Neural progenitor cell (in vitro differentiated cells): ENCODE data around the gene CNGA2. TPM values are rescaled to one million over a fixed set of nuclear protein-coding genes. Genes with fewer than 3 reads are reported as not detected.

Experiments
- DNase-seq: peaks from one replicate; pipeline ENCODE4 v3.0.0-alpha.2; 2016; ENCODE audit warnings: low spot score
- H2AFZ ChIP-seq: fragments of 200-600 bp; sonication (generic); replicated peaks from 2 replicates; pipeline ENCODE4 v1.6.1; 2016; ENCODE audit warnings: antibody characterized with exemption
- H3F3A ChIP-seq: fragments of 200-600 bp; sonication (generic); 2 replicates; pipeline ENCODE4 v1.6.1; 2016; ENCODE audit warnings: antibody characterized with exemption, low read depth
- H3K27ac ChIP-seq: fragments of 200-600 bp; sonication (generic); 2 replicates; pipeline ENCODE4 v1.5.1; 2016; ENCODE audit warnings: mild to moderate bottlenecking
- H3K27me3 ChIP-seq: fragments of 200-600 bp; sonication (generic); 2 replicates; pipeline ENCODE4 v1.6.1; 2016; ENCODE audit warnings: mild to moderate bottlenecking, moderate library complexity
- H3K36me3 ChIP-seq: fragments of 200-600 bp; sonication (generic); 2 replicates; pipeline ENCODE4 v1.5.1; 2016
- H3K4me1 ChIP-seq: fragments of 200-600 bp; sonication (generic); 2 replicates; pipeline ENCODE4 v1.6.1; 2016; ENCODE audit warnings: mixed run types
- H3K4me2 ChIP-seq: fragments of 200-600 bp; sonication (generic); 2 replicates; pipeline ENCODE4 v1.6.1; 2016
- H3K4me3 ChIP-seq: fragments of 200-600 bp; sonication (generic); 2 replicates; pipeline ENCODE4 v1.5.1; 2016
- H3K79me2 ChIP-seq: fragments of 200-600 bp; sonication (generic); 2 replicates; pipeline ENCODE4 v1.6.1; 2016; ENCODE audit warnings: low read depth
- H3K9ac ChIP-seq: fragments of 200-600 bp; sonication (generic); 2 replicates; pipeline ENCODE4 v1.6.1; 2016
- H3K9me3 ChIP-seq: fragments of 200-600 bp; sonication (generic); 2 replicates; pipeline ENCODE4 v1.5.1; 2016; ENCODE audit warnings: low read depth
- H4K20me1 ChIP-seq: fragments of 200-600 bp; sonication (generic); 2 replicates; pipeline ENCODE4 v1.6.1; 2016; ENCODE audit warnings: low read depth
- H3K27ac Mint-ChIP-seq: 3 replicates; pipeline ENCODE4 v1.8.0; 2021; ENCODE audit warnings: mixed read lengths
- H3K27me3 Mint-ChIP-seq: 2 replicates; pipeline ENCODE4 v1.8.0; 2022; ENCODE audit warnings: low read depth, mild to moderate bottlenecking, inconsistent platforms, moderate library complexity, mixed read lengths; ENCODE audit not compliant: insufficient read depth
- H3K36me3 Mint-ChIP-seq: 3 replicates; pipeline ENCODE4 v1.8.0; 2021; ENCODE audit warnings: mixed read lengths
- H3K4me1 Mint-ChIP-seq: 3 replicates; pipeline ENCODE4 v1.8.0; 2021; ENCODE audit warnings: mixed read lengths
- H3K4me3 Mint-ChIP-seq: 3 replicates; pipeline ENCODE4 v1.8.0; 2021; ENCODE audit warnings: mild to moderate bottlenecking, moderate library complexity, mixed read lengths
- H3K9me3 Mint-ChIP-seq: 3 replicates; pipeline ENCODE4 v1.8.0; 2020; ENCODE audit warnings: mixed read lengths
- CTCF ChIP-seq: fragments of 200-600 bp; sonication (generic); IDR thresholded peaks from 2 replicates; pipeline ENCODE4 v1.5.1; 2017; ENCODE audit warnings: antibody characterized with exemption, mild to moderate bottlenecking
- EZH2 ChIP-seq: fragments of 200-600 bp; sonication (generic); IDR thresholded peaks from 2 replicates; pipeline ENCODE4 v1.6.1; 2017; ENCODE audit warnings: antibody characterized with exemption, mild to moderate bottlenecking, moderate library complexity
- EZH2phosphoT487 ChIP-seq: fragments of 200-600 bp; sonication (generic); IDR thresholded peaks from 2 replicates; pipeline ENCODE4 v1.6.1; 2017; ENCODE audit warnings: antibody characterized with exemption
- total RNA-seq: library from RNA; depleted of rRNA; stranded (reverse); fragments of >200 nt; gene quantifications from 2 replicates; pipeline ENCODE4 v1.2.3, GENCODE V29; 2015; ENCODE audit warnings: low replicate concordance

CNGA2 gene
- total RNA-seq, 1 donor from 2014 or later = not detected

GRCh38 chrX:151780621-151781020 is 46.1 kb downstream of the CNGA2 start:
- H3K9me3 ChIP-seq = no peaks in the 10 kb centered on the region
- Mint-ChIP-seq H3K9me3 (peaks cover 11% of the 10 kb centered on the region), H3K4me1 (no peaks in the 10 kb centered on the region), H3K27ac (no peak overlapping the region), H3K27me3 (peaks cover 2% of the 10 kb centered on the region), H3K36me3 (no peaks in the 10 kb centered on the region), H3K4me3 (no peak overlapping the region)
- H3K4me1 ChIP-seq = no peaks in the 10 kb centered on the region
- H3K4me3 ChIP-seq = no peak overlapping the region
- no peak for DNase-seq
- no peak overlapping the region for H2AFZ ChIP-seq
- no peak overlapping the region for H3K9ac ChIP-seq
- no peak overlapping the region for H3K27ac ChIP-seq
- H3K27me3 ChIP-seq = no peaks in the 10 kb centered on the region
- TF ChIP-seq EZH2 (no peak), EZH2phosphoT487 (no peak), CTCF (no peak)
- H3K79me2 ChIP-seq = no peaks in the 10 kb centered on the region
- H3F3A ChIP-seq = no peaks in the 10 kb centered on the region
- H3K4me2 ChIP-seq = no peak overlapping the region
- no peaks in the 10 kb centered on the region for H3K36me3 ChIP-seq
- no peaks in the 10 kb centered on the region for H4K20me1 ChIP-seq

- no peaks in the 10 kb centered on the region for H3K79me2 ChIP-seq
- no peaks in the 10 kb centered on the region for H3K27me3 ChIP-seq
- no peak overlapping the region for H3K9ac ChIP-seq
- H4K20me1 ChIP-seq = no peaks in the 10 kb centered on the region
- H3K4me3 ChIP-seq = no peak overlapping the region
- H2AFZ ChIP-seq = no peak overlapping the region
- H3K9me3 Mint-ChIP-seq = peaks cover 2% of the 10 kb centered on the region
- no peak overlapping the region for H3K4me2 ChIP-seq
- no peaks in the 10 kb centered on the region for H3K27me3 Mint-ChIP-seq
- H3K27ac ChIP-seq = no peak overlapping the region
- no peak for DNase-seq
- no peaks in the 10 kb centered on the region for H3K36me3 Mint-ChIP-seq
- no peaks in the 10 kb centered on the region for H3K9me3 ChIP-seq
- H3K4me1 Mint-ChIP-seq = no peaks in the 10 kb centered on the region
- H3K27ac Mint-ChIP-seq = no peak overlapping the region
- no peaks in the 10 kb centered on the region for H3K4me1 ChIP-seq
- H3K4me3 Mint-ChIP-seq = no peak overlapping the region
- H3K36me3 ChIP-seq = no peaks in the 10 kb centered on the region
- TF ChIP-seq EZH2phosphoT487 (no peak), EZH2 (no peak), CTCF (no peak)
- no peaks in the 10 kb centered on the region for H3F3A ChIP-seq
These were observed 54.7 kb downstream of the CNGA2 start for GRCh38 chrX:151789179-151789800.

GRCh38 chrX:151790481-151791160 is 56.1 kb downstream of the CNGA2 start:
- Histone ChIP-seq H3K27me3 (no peaks in the 10 kb centered on the region), H3K36me3 (no peaks in the 10 kb centered on the region), H4K20me1 (no peaks in the 10 kb centered on the region), H3K4me2 (no peak overlapping the region), H3F3A (no peaks in the 10 kb centered on the region), H3K9me3 (no peaks in the 10 kb centered on the region), H3K79me2 (no peaks in the 10 kb centered on the region), H3K27ac (no peak overlapping the region), H3K9ac (no peak overlapping the region), H3K4me3 (no peak overlapping the region), H3K4me1 (no peaks in the 10 kb centered on the region), H2AFZ (no peak overlapping the region)
- Mint-ChIP-seq H3K27me3 (no peaks in the 10 kb centered on the region), H3K4me1 (no peaks in the 10 kb centered on the region), H3K9me3 (peaks cover 4% of the 10 kb centered on the region), H3K27ac (no peak overlapping the region), H3K4me3 (no peak overlapping the region), H3K36me3 (no peaks in the 10 kb centered on the region)
- TF ChIP-seq EZH2 = no peak
- TF ChIP-seq CTCF = no peak
- TF ChIP-seq EZH2phosphoT487 = no peak
- no peak for DNase-seq
